ENCODE results near the gene SSB.
"Not testable (repeated sequence)": the region's sequence is repeated elsewhere in the genome, so short reads cannot be mapped to it uniquely, and the experiment has no call there.

SSB gene

DNA sequence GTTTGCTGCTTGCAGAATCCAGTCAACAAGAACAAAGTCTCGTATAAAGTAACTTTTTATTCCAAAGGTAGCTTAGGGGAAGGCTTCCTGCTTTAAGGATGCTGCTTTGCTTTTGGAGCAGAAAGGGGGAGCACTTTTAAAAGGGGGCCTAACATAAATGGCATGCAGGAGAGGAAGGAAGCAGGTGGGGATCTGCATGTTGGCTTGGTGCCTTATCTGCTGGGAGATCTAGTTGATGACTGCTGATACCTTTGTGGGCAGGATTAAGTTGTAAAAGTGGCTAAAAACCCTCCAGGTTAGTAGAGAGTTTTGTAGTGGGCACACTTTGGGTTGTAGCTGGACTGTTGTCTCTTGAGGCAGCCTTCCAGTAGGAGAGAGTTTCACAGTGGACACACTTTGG, 51.0 kb downstream of the SSB start:
- H3K9me3 Mint-ChIP-seq: no peaks in the 10 kb centered on the region
- no peak overlapping the region for H3K27ac Mint-ChIP-seq (ENCODE audit: low read depth)
- peaks cover 54% of the 10 kb centered on the region for H3K4me1 Mint-ChIP-seq
- ATAC-seq (replicated peaks; ENCODE audit: extremely low read depth, poor library complexity, severe bottlenecking) (no peak), DNase-seq (ENCODE audit: low spot score in 2 of 2) (no peak)
- peaks cover 12% of the 10 kb centered on the region for H3K36me3 Mint-ChIP-seq (ENCODE audit: insufficient read depth)
- no peaks in the 10 kb centered on the region for H3K27me3 Mint-ChIP-seq
- no peak overlapping the region for H3K4me3 Mint-ChIP-seq

DNA sequence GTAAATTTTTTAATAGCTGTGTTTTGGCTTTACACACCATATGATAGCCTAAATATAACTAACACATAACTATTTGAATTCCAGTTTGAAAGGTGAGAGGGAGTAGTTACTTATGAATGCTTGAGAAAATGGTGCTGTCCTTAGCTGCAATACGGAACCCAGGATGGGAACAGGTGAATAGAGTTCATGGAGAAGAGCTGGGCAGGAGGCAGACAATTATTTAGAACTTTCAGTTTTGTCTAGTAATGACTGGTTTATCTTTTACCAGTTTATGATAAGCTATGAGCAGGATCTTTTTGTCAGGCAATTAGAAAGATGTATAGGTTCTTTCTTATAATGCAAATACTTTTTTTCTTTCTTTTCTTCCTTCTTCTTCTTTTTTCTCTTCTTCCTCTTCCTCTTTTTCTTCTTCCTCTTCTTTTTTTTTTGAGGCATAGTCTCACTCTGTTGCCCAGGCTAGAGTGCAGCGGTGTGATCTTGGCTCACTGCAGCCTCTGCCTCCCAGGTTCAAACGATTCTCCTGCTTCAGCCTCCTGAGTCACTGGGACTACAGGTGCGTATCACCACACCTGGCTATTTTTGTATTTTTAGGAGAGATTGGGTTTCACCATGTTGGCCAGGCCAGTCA, 54.5 kb downstream of the SSB start:
- Mint-ChIP-seq H3K27me3 (no peaks in the 10 kb centered on the region), H3K9me3 (no peaks in the 10 kb centered on the region), H3K27ac (ENCODE audit: low read depth) (no peak overlapping the region), H3K4me1 (peaks cover 30% of the 10 kb centered on the region), H3K36me3 (ENCODE audit: insufficient read depth) (peaks cover 6% of the 10 kb centered on the region), H3K4me3 (no peak overlapping the region)
- DNase-seq (ENCODE audit: low spot score in 2 of 2): no peak
- no peak for ATAC-seq (replicated peaks; ENCODE audit: extremely low read depth, poor library complexity, severe bottlenecking)

DNA sequence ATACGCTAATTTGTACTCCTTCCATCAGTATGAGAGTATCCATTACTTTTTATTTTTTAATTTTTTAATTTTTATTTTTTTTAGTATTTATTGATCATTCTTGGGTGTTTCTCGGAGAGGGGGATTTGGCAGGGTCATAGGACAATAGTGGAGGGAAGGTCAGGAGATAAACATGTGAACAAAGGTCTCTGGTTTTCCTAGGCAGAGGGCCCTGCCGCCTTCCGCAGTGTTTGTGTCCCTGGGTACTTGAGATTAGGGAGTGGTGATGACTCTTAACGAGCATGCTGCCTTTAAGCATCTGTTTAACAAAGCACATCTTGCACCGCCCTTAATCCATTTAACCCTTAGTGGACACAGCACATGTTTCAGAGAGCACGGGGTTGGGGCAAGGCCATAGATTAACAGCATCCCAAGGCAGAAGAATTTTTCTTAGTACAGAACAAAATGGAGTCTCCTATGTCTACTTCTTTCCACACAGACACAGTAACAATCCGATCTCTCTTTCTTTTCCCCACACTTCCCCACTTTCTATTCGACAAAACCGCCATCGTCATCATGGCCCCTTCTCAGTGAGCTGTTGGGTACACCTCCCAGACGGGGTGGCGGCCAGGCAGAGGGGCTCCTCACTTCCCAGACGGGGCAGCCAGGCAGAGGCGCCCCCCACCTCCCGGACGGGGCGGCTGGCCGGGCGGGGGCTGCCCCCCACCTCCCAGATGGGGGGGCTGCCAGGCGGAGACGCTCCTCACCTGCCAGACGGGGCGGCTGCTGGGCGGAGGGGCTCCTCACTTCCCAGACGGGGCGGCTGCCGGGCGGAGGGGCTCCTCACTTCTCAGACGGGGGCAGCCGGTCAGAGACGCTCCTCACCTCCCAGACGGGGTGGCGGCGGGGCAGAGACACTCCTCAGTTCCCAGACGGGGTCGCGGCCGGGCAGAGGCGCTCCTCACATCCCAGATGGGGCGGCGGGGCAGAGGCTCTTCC, 56.9 kb downstream of the SSB start:
- H3K4me1 Mint-ChIP-seq: peaks cover 30% of the 10 kb centered on the region
- DNase-seq (ENCODE audit: low spot score in 2 of 2): not testable (repeated sequence)

DNA sequence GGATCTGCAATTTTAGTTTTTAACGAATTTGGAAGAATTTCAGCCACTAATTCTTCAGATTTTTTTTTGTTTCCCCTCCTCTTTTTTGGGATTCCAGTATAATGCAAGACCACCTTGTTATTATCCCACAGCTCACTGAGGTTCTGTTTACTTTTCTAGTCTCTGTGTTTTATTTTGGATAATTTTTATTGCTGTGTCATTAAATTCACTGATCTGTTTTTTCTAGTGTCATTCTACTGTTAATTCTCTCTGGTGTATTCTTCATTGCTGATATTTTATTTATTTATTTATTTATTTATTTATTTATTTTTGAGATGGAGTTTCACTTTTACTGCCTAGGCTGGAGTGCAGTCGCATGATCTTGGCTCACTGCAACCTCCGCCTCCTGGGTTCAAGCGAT, 60.8 kb downstream of the SSB start:
- no peak overlapping the region for H3K27ac Mint-ChIP-seq (ENCODE audit: low read depth)

More for the DNA sequence above, 56.9 kb downstream of the SSB start:
- ATAC-seq (replicated peaks; ENCODE audit: extremely low read depth, poor library complexity, severe bottlenecking); H3K27ac Mint-ChIP-seq (ENCODE audit: low read depth); H3K27me3 Mint-ChIP-seq; H3K4me3 Mint-ChIP-seq; H3K9me3 Mint-ChIP-seq: not testable (repeated sequence)
- peaks cover 10% of the 10 kb centered on the region for H3K36me3 Mint-ChIP-seq (ENCODE audit: insufficient read depth)

DNA sequence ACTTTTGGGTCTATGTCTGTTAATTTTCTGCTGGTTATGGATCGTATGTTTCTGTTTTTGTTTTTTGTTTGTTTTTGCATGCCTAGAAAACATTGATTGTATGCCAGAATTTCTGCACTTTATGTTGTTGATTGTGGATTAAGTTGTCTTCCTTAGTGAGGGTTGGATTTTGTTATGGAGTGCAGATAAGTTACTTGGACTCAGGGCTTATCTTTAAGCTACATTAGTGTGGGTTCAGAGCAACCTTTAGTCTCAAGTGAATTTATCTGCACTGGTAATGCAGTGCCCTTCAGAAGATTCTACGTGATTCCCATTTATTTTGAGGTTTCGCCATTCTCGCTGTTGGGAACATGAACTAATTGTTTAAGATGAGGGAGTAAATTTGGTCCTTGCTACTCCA, 61.5 kb downstream of the SSB start:
- Mint-ChIP-seq H3K4me3 (no peak overlapping the region), H3K27me3 (no peaks in the 10 kb centered on the region), H3K36me3 (ENCODE audit: insufficient read depth) (peaks cover 6% of the 10 kb centered on the region)

More for the DNA sequence above, 60.8 kb downstream of the SSB start:
- no peak overlapping the region for H3K4me3 Mint-ChIP-seq
- peaks cover 41% of the 10 kb centered on the region for H3K4me1 Mint-ChIP-seq
- no peak for DNase-seq (ENCODE audit: low spot score in 2 of 2)
- H3K27me3 Mint-ChIP-seq: no peaks in the 10 kb centered on the region
- H3K36me3 Mint-ChIP-seq (ENCODE audit: insufficient read depth): peaks cover 5% of the 10 kb centered on the region
- no peak for ATAC-seq (replicated peaks; ENCODE audit: extremely low read depth, poor library complexity, severe bottlenecking)
- no peaks in the 10 kb centered on the region for H3K9me3 Mint-ChIP-seq

More for the DNA sequence above, 61.5 kb downstream of the SSB start:
- H3K4me1 Mint-ChIP-seq: peaks cover 41% of the 10 kb centered on the region
- ATAC-seq (replicated peaks; ENCODE audit: extremely low read depth, poor library complexity, severe bottlenecking) (no peak), DNase-seq (ENCODE audit: low spot score in 2 of 2) (no peak)
- no peaks in the 10 kb centered on the region for H3K9me3 Mint-ChIP-seq
- H3K27ac Mint-ChIP-seq (ENCODE audit: low read depth): no peak overlapping the region

All from central memory CD8-positive, alpha-beta T cell (primary cell).